Aorta (tissue), 5 donors: ENCODE measurements around the gene C1RL. TPM values are rescaled to one million over a fixed set of nuclear protein-coding genes. Genes with fewer than 3 reads are reported as not detected.

Source experiments
- ATAC-seq: fragments of 200-7000 bp; cut with Tn5 transposase; one replicate; pipeline ENCODE4 v1.9.1; 2022; ENCODE audit warnings: moderate library complexity; ENCODE audit not compliant: low FRiP score
- DNase-seq, 2 donors: peaks; one replicate each; pipeline ENCODE4 v3.0.0-alpha.2; 2020
- H3K27ac ChIP-seq, 2 donors: one replicate each; pipeline ENCODE4 v1.5.1; 2013; ENCODE audit warnings: low read length in 2 of 2, mild to moderate bottlenecking in 2 of 2, moderate library complexity in 2 of 2, control low read depth in 1 of 2, inconsistent platforms in 1 of 2, low read depth in 1 of 2
- H3K27me3 ChIP-seq, 2 donors: one replicate each; pipeline ENCODE4 v1.6.1; 2013; ENCODE audit warnings: control low read depth in 1 of 2, low read length in 1 of 2, mild to moderate bottlenecking in 1 of 2, moderate library complexity in 1 of 2; ENCODE audit not compliant: insufficient read depth in 2 of 2, control insufficient read depth in 1 of 2
- H3K36me3 ChIP-seq, 2 donors: one replicate each; pipeline ENCODE4 v1.6.1; 2013; ENCODE audit warnings: control low read depth in 1 of 2, low read length in 1 of 2, mild to moderate bottlenecking in 1 of 2; ENCODE audit not compliant: insufficient read depth in 2 of 2, control insufficient read depth in 1 of 2
- H3K4me1 ChIP-seq, 2 donors: one replicate each; pipeline ENCODE4 v1.6.1; 2013; ENCODE audit warnings: low read length in 2 of 2, control low read depth in 1 of 2, mild to moderate bottlenecking in 1 of 2, moderate library complexity in 1 of 2; ENCODE audit not compliant: insufficient read depth in 2 of 2, control insufficient read depth in 1 of 2
- H3K4me3 ChIP-seq, 2 donors: one replicate each; pipeline ENCODE4 v1.5.1; 2013; ENCODE audit warnings: low read length in 2 of 2, control low read depth in 1 of 2, mild to moderate bottlenecking in 1 of 2
- H3K9me3 ChIP-seq: one replicate; pipeline ENCODE4 v1.6.1; 2013; ENCODE audit warnings: mild to moderate bottlenecking, low read length; ENCODE audit not compliant: control insufficient read depth
- WGBS, 2 donors: extraction: QIAGEN DNeasy Blood & Tissue Kit; methylation state at CpG; one replicate each; pipeline ENCODE4 v1.1.7; 2013; 5-methylcytosine and 5-hydroxymethylcytosine counted together
- intact Hi-C, 2 donors: fragments of 100-400 bp; cut with DNase I; formaldehyde crosslinking; loops; one replicate each; pipeline versions ENCODE4 v1.14.2 to v1.15.0; 2022
- polyA plus RNA-seq, 2 donors: library from polyadenylated mRNA; stranded (reverse); fragments of 200-250 nt; gene quantifications; one replicate each; pipeline ENCODE4 v1.2.3, GENCODE V29; 2013
- total RNA-seq, 2 donors: library from RNA; stranded (reverse); fragmentation: NEBNext Ultra II Directional; extraction: Animal tissue kit (Norgen Biotek cat#: 25700); gene quantifications; one replicate each; pipeline ENCODE4 v1.2.1, GENCODE V29; 2021
- donor health status: healthy with polysubstance abuse.
- donor health status: Bipolar disorder and iron deficiency.
- donor health status: DM: no; HTN: no; CAD: no.
- donor health status: DM: no; HTN: no; CAD: no.
- donor health status: DM: yes; HTN: yes; CAD: no.

Gene C1RL
- total and polyA plus RNA-seq, 4 donors: 14.5 to 139 (median 83.6) TPM

- Histone ChIP-seq H3K36me3 (peaks cover 0 to 8% of the 10 kb centered on the region in 2 donors), H3K27me3 (no peaks in the 10 kb centered on the region), H3K4me1 (no peaks in the 10 kb centered on the region), H3K9me3 (no peaks in the 10 kb centered on the region), H3K27ac (no peak overlapping the region), H3K4me3 (no peak overlapping the region)
- DNase-seq (no peak), ATAC-seq (no peak)
- WGBS, 2 donors: 91 to 96% methylated on average over 6 of the region's 6 CpGs
- intact Hi-C loops: no loop called here
Measured at GRCh38 chr12:7150841-7151240, 41.8 kb upstream of the C1RL start.

GRCh38 chr12:7150356-7150755 is 41.3 kb upstream of the C1RL start:
- DNase-seq (no peak), ATAC-seq (no peak)
- intact Hi-C loops: no loop called here
- H3K27me3 ChIP-seq: no peaks in the 10 kb centered on the region
- no peaks in the 10 kb centered on the region for H3K9me3 ChIP-seq
- H3K36me3 ChIP-seq: peaks cover 0 to 8% of the 10 kb centered on the region in 2 donors
- H3K27ac ChIP-seq: no peak overlapping the region
- no peaks in the 10 kb centered on the region for H3K4me1 ChIP-seq
- H3K4me3 ChIP-seq: no peak overlapping the region
- WGBS, 2 donors: 95% methylated on average over 12 of the region's 12 CpGs

GRCh38 chr12:7146906-7147305 is 37.9 kb upstream of the C1RL start:
- no peak for ATAC-seq
- H3K4me3 ChIP-seq: no peak overlapping the region
- H3K9me3 ChIP-seq: no peaks in the 10 kb centered on the region
- no peak for DNase-seq
- H3K27ac ChIP-seq: no peak overlapping the region
- peaks cover 0 to 8% of the 10 kb centered on the region in 2 donors for H3K36me3 ChIP-seq
- H3K4me1 ChIP-seq: no peaks in the 10 kb centered on the region
- intact Hi-C loops: loop anchor here in 1 of 2 donors (10.0 kb wide), 1 partner anchor 488 kb away; no protein-coding TSS in a partner anchor
- 92 to 97% methylated on average over 7 of the region's 7 CpGs for WGBS, 2 donors
- no peaks in the 10 kb centered on the region for H3K27me3 ChIP-seq

GRCh38 chr12:7146228-7146627 is 37.2 kb upstream of the C1RL start:
- DNase-seq: no peak
- H3K36me3 ChIP-seq: peaks cover 0 to 8% of the 10 kb centered on the region in 2 donors
- WGBS, 2 donors: 90 to 93% methylated on average over 7 of the region's 7 CpGs

GRCh38 chr12:7145671-7146070 is 36.7 kb upstream of the C1RL start:
- 75 to 93% methylated on average over 4 of the region's 4 CpGs for WGBS, 2 donors
- no peaks in the 10 kb centered on the region for H3K4me1 ChIP-seq
- H3K36me3 ChIP-seq: peaks cover 0 to 6% of the 10 kb centered on the region in 2 donors
- H3K9me3 ChIP-seq: no peaks in the 10 kb centered on the region
- H3K4me3 ChIP-seq: no peak overlapping the region
- no peak overlapping the region for H3K27ac ChIP-seq
- intact Hi-C loops: loop anchor here in 1 of 2 donors (10.0 kb wide), 1 partner anchor 489 kb away; no protein-coding TSS in a partner anchor
- H3K27me3 ChIP-seq: no peaks in the 10 kb centered on the region
- DNase-seq (no peak), ATAC-seq (no peak)

More at GRCh38 chr12:7146228-7146627, 37.2 kb upstream of the C1RL start:
- no peak for ATAC-seq
- H3K9me3 ChIP-seq: no peaks in the 10 kb centered on the region
- H3K27ac ChIP-seq: no peak overlapping the region
- intact Hi-C loops: loop anchor here in 1 of 2 donors (10.0 kb wide), 1 partner anchor 489 kb away; no protein-coding TSS in a partner anchor
- no peaks in the 10 kb centered on the region for H3K27me3 ChIP-seq
- H3K4me3 ChIP-seq: no peak overlapping the region
- no peaks in the 10 kb centered on the region for H3K4me1 ChIP-seq

GRCh38 chr12:7144414-7145120 is 35.6 kb upstream of the C1RL start:
- H3K36me3 ChIP-seq: peaks cover 0 to under 1% of the 10 kb centered on the region in 2 donors
- 47 to 49% methylated on average over 11 of the region's 11 CpGs for WGBS, 2 donors
- no peak overlapping the region for H3K27ac ChIP-seq
- ATAC-seq (peak; percentile 64), DNase-seq (no peak)
- no peaks in the 10 kb centered on the region for H3K9me3 ChIP-seq
- no peaks in the 10 kb centered on the region for H3K27me3 ChIP-seq
- H3K4me3 ChIP-seq: no peak overlapping the region
- intact Hi-C loops: loop anchor here in 1 of 2 donors (10.0 kb wide), 1 partner anchor 490 kb away; no protein-coding TSS in a partner anchor
- H3K4me1 ChIP-seq: no peaks in the 10 kb centered on the region

- Histone ChIP-seq H3K9me3 (no peaks in the 10 kb centered on the region), H3K4me1 (no peaks in the 10 kb centered on the region), H3K4me3 (no peak overlapping the region), H3K27me3 (no peaks in the 10 kb centered on the region), H3K36me3 (no peaks in the 10 kb centered on the region), H3K27ac (no peak overlapping the region)
- intact Hi-C loops: loop anchor here in 1 of 2 donors (10.0 kb wide), 1 partner anchor 491 kb away; no protein-coding TSS in a partner anchor
- WGBS, 2 donors: 89 to 95% methylated on average over 7 of the region's 7 CpGs
- DNase-seq: peak in 1 of 2 donors; percentile 11
- no peak for ATAC-seq
Measured at GRCh38 chr12:7143564-7143963, 34.5 kb upstream of the C1RL start.

GRCh38 chr12:7142809-7143465 is 33.9 kb upstream of the C1RL start:
- no peaks in the 10 kb centered on the region for H3K27me3 ChIP-seq

More at GRCh38 chr12:7142809-7143465, 33.9 kb upstream of the C1RL start:
- Histone ChIP-seq H3K27ac (no peak overlapping the region), H3K9me3 (no peaks in the 10 kb centered on the region), H3K4me1 (no peaks in the 10 kb centered on the region), H3K4me3 (no peak overlapping the region), H3K36me3 (no peaks in the 10 kb centered on the region)
- intact Hi-C loops: loop anchor here in 1 of 2 donors (1.0 to 10.0 kb wide), 2 partner anchors 45 to 492 kb away; no protein-coding TSS in a partner anchor
- ATAC-seq (no peak), DNase-seq (peak in 1 of 2 donors; percentile 40)
- 95% methylated on average over 18 of the region's 18 CpGs for WGBS, 2 donors
